HepG2 (cell line): ENCODE data around the gene TACC3. TPM values are rescaled to one million over a fixed set of nuclear protein-coding genes. Genes with fewer than 3 reads are reported as not detected.

ENCODE experiments used
- ARNTL ChIP-seq: sonication (generic); formaldehyde crosslinking; IDR thresholded peaks from 2 replicates; pipeline ENCODE4 v1.4.0; 2020; ENCODE audit warnings: mild to moderate bottlenecking, missing genetic modification reagents
- DMAP1 ChIP-seq: IDR thresholded peaks from 2 replicates; pipeline ENCODE4 v1.6.1; 2016
- FOXO1 ChIP-seq: sonication (generic); formaldehyde crosslinking; IDR thresholded peaks from 2 replicates; pipeline ENCODE4 v1.4.0; 2020; ENCODE audit warnings: missing genetic modification reagents
- MXD4 ChIP-seq: IDR thresholded peaks from 2 replicates; pipeline ENCODE4 v1.6.1; 2016; ENCODE audit warnings: mild to moderate bottlenecking, missing biosample characterization, missing genetic modification reagents
- PPARG ChIP-seq: conservative IDR thresholded peaks from 2 replicates; pipeline ENCODE4 v1.6.1; 2016; ENCODE audit warnings: missing biosample characterization, missing genetic modification reagents
- ZBTB38 ChIP-seq: sonication (generic); formaldehyde crosslinking; IDR thresholded peaks from 2 replicates; pipeline ENCODE4 v1.5.1; 2020; ENCODE audit warnings: mild to moderate bottlenecking, missing genetic modification reagents
- ZBTB7B ChIP-seq: sonication (generic); formaldehyde crosslinking; IDR thresholded peaks from 2 replicates; pipeline ENCODE4 v1.4.0; 2020; ENCODE audit warnings: missing genetic modification reagents
- ZNF234 ChIP-seq: sonication (generic); formaldehyde crosslinking; conservative IDR thresholded peaks from 2 replicates; pipeline ENCODE4 v1.5.1; 2020; ENCODE audit warnings: mild to moderate bottlenecking, missing genetic modification reagents
- ZNF552 ChIP-seq: sonication (generic); formaldehyde crosslinking; IDR thresholded peaks from 2 replicates; pipeline ENCODE4 v1.9.0; 2022; ENCODE audit warnings: missing genetic modification reagents, mild to moderate bottlenecking, borderline replicate concordance
- ZNF607 ChIP-seq: sonication (generic); formaldehyde crosslinking; IDR thresholded peaks from 2 replicates; pipeline ENCODE4 v1.5.1; 2020; ENCODE audit warnings: missing genetic modification reagents, mild to moderate bottlenecking, borderline replicate concordance
- ZNF670 ChIP-seq: sonication (generic); formaldehyde crosslinking; IDR thresholded peaks from 2 replicates; pipeline ENCODE4 v1.8.0; 2022; ENCODE audit warnings: mild to moderate bottlenecking, missing genetic modification reagents, borderline replicate concordance
- ZNF790 ChIP-seq: sonication (generic); formaldehyde crosslinking; IDR thresholded peaks from 2 replicates; pipeline ENCODE4 v1.8.0; 2022; ENCODE audit warnings: missing genetic modification reagents, mild to moderate bottlenecking, borderline replicate concordance
- polyA plus RNA-seq, 8 experiments: library from polyadenylated mRNA; depleted of rRNA in 3 of 8; stranded (reverse) in 7 of 8; unstranded in 1 of 8; fragments of >200 nt; fragmentation: Illumina TruSeq in 4 of 8; extraction: Trizol in 4 of 8; gene quantifications; 2 replicates each; pipeline versions ENCODE4 v1.2.1 to v1.2.3, GENCODE V29; 2011 to 2016; ENCODE audit warnings: low read depth in 4 of 8, missing spikeins in 1 of 8, mixed read lengths in 1 of 8; ENCODE audit not compliant: insufficient read depth in 1 of 8
- total RNA-seq, 5 experiments: library from RNA; depleted of rRNA; stranded (reverse); fragments of >200 nt; fragmentation: Illumina TruSeq; extraction: Trizol; gene quantifications; 2 replicates each; pipeline ENCODE4 v1.2.3, GENCODE V29; 2016; ENCODE audit warnings: low read depth in 1 of 5
- TF ChIP-seq, protein P1 (sequence below): sonication (generic); formaldehyde crosslinking; IDR thresholded peaks from 2 replicates; pipeline ENCODE4 v1.4.0; 2020; ENCODE audit warnings: missing genetic modification reagents, borderline replicate concordance
- TF ChIP-seq, protein P2 (sequence below): sonication (generic); formaldehyde crosslinking; IDR thresholded peaks from 2 replicates; pipeline ENCODE4 v1.4.0; 2020; ENCODE audit warnings: missing genetic modification reagents
- TF ChIP-seq, protein P3 (sequence below): sonication (generic); formaldehyde crosslinking; IDR thresholded peaks from 2 replicates; pipeline ENCODE4 v1.5.0; 2020; ENCODE audit warnings: missing genetic modification reagents
- TF ChIP-seq, protein P4 (sequence below): sonication (generic); formaldehyde crosslinking; IDR thresholded peaks from 2 replicates; pipeline ENCODE4 v1.8.0; 2023; ENCODE audit warnings: mild to moderate bottlenecking, missing genetic modification reagents
- TF ChIP-seq, protein P5 (sequence below): IDR thresholded peaks from 2 replicates; pipeline ENCODE4 v1.6.1; 2016; ENCODE audit warnings: mild to moderate bottlenecking, missing biosample characterization, missing genetic modification reagents
- TF ChIP-seq, protein P6 (sequence below): sonication (generic); formaldehyde crosslinking; IDR thresholded peaks from 2 replicates; pipeline ENCODE4 v1.5.0; 2020; ENCODE audit warnings: mild to moderate bottlenecking, low read depth, missing genetic modification reagents, borderline replicate concordance
- TF ChIP-seq, protein P7 (sequence below): sonication (generic); formaldehyde crosslinking; IDR thresholded peaks from 2 replicates; pipeline ENCODE4 v1.8.1; 2023; ENCODE audit warnings: missing genetic modification reagents, mild to moderate bottlenecking, borderline replicate concordance
- TF ChIP-seq, protein P8 (sequence below): sonication (generic); formaldehyde crosslinking; IDR thresholded peaks from 2 replicates; pipeline ENCODE4 v1.4.0; 2020; ENCODE audit warnings: missing genetic modification reagents, borderline replicate concordance

The TACC3 gene
- total and polyA plus RNA-seq, 2 of the 13 experiments (the other 11 are each of a cell fraction or from before 2014, with no cell fraction given), result 20.3 to 21.2 TPM

DNA sequence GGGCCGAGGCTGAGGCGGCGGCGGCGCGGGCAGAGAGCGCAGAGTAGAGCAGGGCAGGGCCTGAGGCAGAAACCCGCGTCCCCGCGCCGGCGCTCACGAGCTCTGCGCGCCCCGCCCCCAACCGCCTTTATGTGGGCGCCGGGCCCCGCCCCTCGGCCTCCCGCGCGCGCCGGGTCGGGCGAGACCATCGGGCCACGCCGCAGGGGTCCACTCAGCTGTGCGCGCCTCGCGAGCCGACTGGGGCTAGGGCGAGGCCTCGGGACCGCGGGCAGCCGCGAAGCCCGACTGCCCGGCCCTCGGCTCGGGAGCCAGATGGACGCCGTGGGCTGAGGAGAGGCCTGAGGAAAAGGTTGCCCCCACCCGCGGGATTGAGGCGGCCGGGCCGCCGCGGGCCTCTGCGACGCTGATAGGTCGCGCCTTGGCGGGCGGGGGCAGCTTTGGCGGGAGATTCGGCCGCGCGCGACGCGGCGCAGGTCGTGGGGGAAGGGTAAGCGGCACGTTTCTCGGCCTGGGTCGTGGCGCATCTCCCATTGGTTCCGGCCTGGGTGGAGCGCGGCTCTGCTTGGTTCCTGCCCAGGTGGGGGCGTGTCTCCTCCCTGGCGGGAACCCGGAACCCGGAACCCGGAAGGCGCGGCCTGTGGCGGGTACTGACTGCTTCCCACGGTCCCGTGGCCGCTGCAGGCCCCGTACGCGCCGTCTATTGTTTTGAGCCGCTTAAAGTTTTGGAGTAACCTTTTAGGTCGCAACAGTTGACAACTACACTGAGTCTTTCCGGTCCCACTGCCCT lies 8.9 kb upstream of the TACC3 start, which contains the start of gene SLBP (continued):
- TF ChIP-seq, protein P1, sequence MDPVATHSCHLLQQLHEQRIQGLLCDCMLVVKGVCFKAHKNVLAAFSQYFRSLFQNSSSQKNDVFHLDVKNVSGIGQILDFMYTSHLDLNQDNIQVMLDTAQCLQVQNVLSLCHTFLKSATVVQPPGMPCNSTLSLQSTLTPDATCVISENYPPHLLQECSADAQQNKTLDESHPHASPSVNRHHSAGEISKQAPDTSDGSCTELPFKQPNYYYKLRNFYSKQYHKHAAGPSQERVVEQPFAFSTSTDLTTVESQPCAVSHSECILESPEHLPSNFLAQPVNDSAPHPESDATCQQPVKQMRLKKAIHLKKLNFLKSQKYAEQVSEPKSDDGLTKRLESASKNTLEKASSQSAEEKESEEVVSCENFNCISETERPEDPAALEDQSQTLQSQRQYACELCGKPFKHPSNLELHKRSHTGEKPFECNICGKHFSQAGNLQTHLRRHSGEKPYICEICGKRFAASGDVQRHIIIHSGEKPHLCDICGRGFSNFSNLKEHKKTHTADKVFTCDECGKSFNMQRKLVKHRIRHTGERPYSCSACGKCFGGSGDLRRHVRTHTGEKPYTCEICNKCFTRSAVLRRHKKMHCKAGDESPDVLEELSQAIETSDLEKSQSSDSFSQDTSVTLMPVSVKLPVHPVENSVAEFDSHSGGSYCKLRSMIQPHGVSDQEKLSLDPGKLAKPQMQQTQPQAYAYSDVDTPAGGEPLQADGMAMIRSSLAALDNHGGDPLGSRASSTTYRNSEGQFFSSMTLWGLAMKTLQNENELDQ (CRISPR knock-in tag), result no peak; the same call in 1 of the 2 replicates
- TF ChIP-seq ZNF790 (CRISPR knock-in tag), result peak; percentile 97; the same call in 1 of the 2 replicates
- peak; percentile 90; the same call in 1 of the 2 replicates for TF ChIP-seq ZBTB38 (CRISPR knock-in tag)
- TF ChIP-seq, protein P2, sequence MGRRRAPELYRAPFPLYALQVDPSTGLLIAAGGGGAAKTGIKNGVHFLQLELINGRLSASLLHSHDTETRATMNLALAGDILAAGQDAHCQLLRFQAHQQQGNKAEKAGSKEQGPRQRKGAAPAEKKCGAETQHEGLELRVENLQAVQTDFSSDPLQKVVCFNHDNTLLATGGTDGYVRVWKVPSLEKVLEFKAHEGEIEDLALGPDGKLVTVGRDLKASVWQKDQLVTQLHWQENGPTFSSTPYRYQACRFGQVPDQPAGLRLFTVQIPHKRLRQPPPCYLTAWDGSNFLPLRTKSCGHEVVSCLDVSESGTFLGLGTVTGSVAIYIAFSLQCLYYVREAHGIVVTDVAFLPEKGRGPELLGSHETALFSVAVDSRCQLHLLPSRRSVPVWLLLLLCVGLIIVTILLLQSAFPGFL (CRISPR knock-in tag), result peak; percentile 88; the same call in 1 of the 2 replicates
- TF ChIP-seq, protein P3, sequence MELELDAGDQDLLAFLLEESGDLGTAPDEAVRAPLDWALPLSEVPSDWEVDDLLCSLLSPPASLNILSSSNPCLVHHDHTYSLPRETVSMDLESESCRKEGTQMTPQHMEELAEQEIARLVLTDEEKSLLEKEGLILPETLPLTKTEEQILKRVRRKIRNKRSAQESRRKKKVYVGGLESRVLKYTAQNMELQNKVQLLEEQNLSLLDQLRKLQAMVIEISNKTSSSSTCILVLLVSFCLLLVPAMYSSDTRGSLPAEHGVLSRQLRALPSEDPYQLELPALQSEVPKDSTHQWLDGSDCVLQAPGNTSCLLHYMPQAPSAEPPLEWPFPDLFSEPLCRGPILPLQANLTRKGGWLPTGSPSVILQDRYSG (CRISPR knock-in tag), result peak; percentile 93
- TF ChIP-seq ARNTL (CRISPR knock-in tag), result peak; percentile 97
- peak; percentile 98 for TF ChIP-seq ZNF552 (CRISPR knock-in tag)
- TF ChIP-seq, protein P4, sequence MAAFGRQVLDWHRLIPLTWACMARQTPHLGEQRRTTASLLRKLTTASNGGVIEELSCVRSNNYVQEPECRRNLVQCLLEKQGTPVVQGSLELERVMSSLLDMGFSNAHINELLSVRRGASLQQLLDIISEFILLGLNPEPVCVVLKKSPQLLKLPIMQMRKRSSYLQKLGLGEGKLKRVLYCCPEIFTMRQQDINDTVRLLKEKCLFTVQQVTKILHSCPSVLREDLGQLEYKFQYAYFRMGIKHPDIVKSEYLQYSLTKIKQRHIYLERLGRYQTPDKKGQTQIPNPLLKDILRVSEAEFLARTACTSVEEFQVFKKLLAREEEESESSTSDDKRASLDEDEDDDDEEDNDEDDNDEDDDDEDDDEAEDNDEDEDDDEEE (CRISPR knock-in tag), result peak; percentile 97
- peak; percentile 75 for TF ChIP-seq PPARG (CRISPR knock-in tag)
- TF ChIP-seq FOXO1, result peak; percentile 44; the same call in 1 of the 2 replicates
- peak; percentile 98 for TF ChIP-seq MXD4 (CRISPR knock-in tag)
- TF ChIP-seq ZNF234 (CRISPR knock-in tag), result peak; percentile 99
- peak; percentile 78; the same call in 1 of the 2 replicates for TF ChIP-seq ZNF670
- TF ChIP-seq, protein P5, sequence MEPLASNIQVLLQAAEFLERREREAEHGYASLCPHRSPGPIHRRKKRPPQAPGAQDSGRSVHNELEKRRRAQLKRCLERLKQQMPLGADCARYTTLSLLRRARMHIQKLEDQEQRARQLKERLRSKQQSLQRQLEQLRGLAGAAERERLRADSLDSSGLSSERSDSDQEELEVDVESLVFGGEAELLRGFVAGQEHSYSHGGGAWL (CRISPR knock-in tag), result peak; percentile 99
- TF ChIP-seq, protein P6, sequence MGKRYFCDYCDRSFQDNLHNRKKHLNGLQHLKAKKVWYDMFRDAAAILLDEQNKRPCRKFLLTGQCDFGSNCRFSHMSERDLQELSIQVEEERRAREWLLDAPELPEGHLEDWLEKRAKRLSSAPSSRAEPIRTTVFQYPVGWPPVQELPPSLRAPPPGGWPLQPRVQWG, result no peak
- peak; percentile 92 for TF ChIP-seq DMAP1
- peak; percentile 70; the same call in 1 of the 2 replicates for TF ChIP-seq ZBTB7B (CRISPR knock-in tag)
- TF ChIP-seq, protein P7, sequence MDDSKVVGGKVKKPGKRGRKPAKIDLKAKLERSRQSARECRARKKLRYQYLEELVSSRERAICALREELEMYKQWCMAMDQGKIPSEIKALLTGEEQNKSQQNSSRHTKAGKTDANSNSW, result peak; percentile 81; the same call in 1 of the 2 replicates
- TF ChIP-seq, protein P8, sequence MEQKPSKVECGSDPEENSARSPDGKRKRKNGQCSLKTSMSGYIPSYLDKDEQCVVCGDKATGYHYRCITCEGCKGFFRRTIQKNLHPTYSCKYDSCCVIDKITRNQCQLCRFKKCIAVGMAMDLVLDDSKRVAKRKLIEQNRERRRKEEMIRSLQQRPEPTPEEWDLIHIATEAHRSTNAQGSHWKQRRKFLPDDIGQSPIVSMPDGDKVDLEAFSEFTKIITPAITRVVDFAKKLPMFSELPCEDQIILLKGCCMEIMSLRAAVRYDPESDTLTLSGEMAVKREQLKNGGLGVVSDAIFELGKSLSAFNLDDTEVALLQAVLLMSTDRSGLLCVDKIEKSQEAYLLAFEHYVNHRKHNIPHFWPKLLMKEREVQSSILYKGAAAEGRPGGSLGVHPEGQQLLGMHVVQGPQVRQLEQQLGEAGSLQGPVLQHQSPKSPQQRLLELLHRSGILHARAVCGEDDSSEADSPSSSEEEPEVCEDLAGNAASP (CRISPR knock-in tag), result peak; percentile 69; the same call in 1 of the 2 replicates
- peak; percentile 97 for TF ChIP-seq ZNF607 (CRISPR knock-in tag)
